OCI-M1 (cell line): Measurements from ENCODE around the gene PKDCC.

Experiments used
- DNase-seq: peaks from one replicate; lab custom pipeline; 2025; lab: John Stamatoyannopoulos, UW

PKDCC gene

GRCh38 chr2:42047488-42048298 lies at the start of gene PKDCC:
TSS of gene PKDCC (plus strand) at chr2:42048021. CDS start at chr2:42048200, 179 bp downstream.
- DNase-seq: peak; percentile 72

- DNase-seq: no peak
Measured at GRCh38 chr2:41998186-41999127, 49.4 kb upstream of the PKDCC start.

- no peak for DNase-seq
Measured at GRCh38 chr2:41999128-41999480, 48.7 kb upstream of the PKDCC start.

GRCh38 chr2:41999592-42000281 lies 48.1 kb upstream of the PKDCC start:
- DNase-seq: no peak

- no peak for DNase-seq
Measured at GRCh38 chr2:42001711-42002201, 46.1 kb upstream of the PKDCC start.

GRCh38 chr2:42007551-42007950 lies 40.3 kb upstream of the PKDCC start:
- no peak for DNase-seq

GRCh38 chr2:42008241-42008921 lies 39.4 kb upstream of the PKDCC start:
- DNase-seq: no peak

GRCh38 chr2:42009657-42010580 lies 37.9 kb upstream of the PKDCC start:
- DNase-seq: no peak

- DNase-seq: no peak
Measured at GRCh38 chr2:42010743-42011298, 37.0 kb upstream of the PKDCC start.

- DNase-seq: no peak
Measured at GRCh38 chr2:42012137-42012536, 35.7 kb upstream of the PKDCC start.

- DNase-seq: no peak
Measured at GRCh38 chr2:42012651-42013050, 35.2 kb upstream of the PKDCC start.

GRCh38 chr2:42013409-42013808 lies 34.4 kb upstream of the PKDCC start:
- no peak for DNase-seq

- no peak for DNase-seq
Measured at GRCh38 chr2:42021464-42021863, 26.4 kb upstream of the PKDCC start.

GRCh38 chr2:42025151-42025582 lies 22.7 kb upstream of the PKDCC start:
- no peak for DNase-seq

- DNase-seq: no peak
Measured at GRCh38 chr2:42026272-42026671, 21.5 kb upstream of the PKDCC start.

- no peak for DNase-seq
Measured at GRCh38 chr2:42028571-42029148, 19.2 kb upstream of the PKDCC start.

- no peak for DNase-seq
Measured at GRCh38 chr2:42029171-42029570, 18.6 kb upstream of the PKDCC start.

GRCh38 chr2:42029639-42030199 lies 18.1 kb upstream of the PKDCC start:
- no peak for DNase-seq

GRCh38 chr2:42030200-42030759 lies 17.5 kb upstream of the PKDCC start:
- DNase-seq: no peak
